Stimulated activated CD4-positive, alpha-beta T cell treated with anti-CD3 and anti-CD28 coated beads, Interleukin-12 subunit alpha, Interleukin-12 subunit beta, amount 100 ng/mL, for 48 hours (primary cell): Measurements from ENCODE around the gene CCDC9B.

Experiments
- DNase-seq, 3 donors: peaks; one replicate each; pipeline ENCODE4 v3.0.0-alpha.2; 2020; ENCODE audit warnings: low read depth in 2 of 3, low spot score in 1 of 3

CCDC9B gene

GRCh38 chr15:40331026-40331425 is 9.7 kb downstream of the CCDC9B start:
- DNase-seq = no peak

- no peak for DNase-seq
These were observed 10.3 kb downstream of the CCDC9B start for GRCh38 chr15:40330368-40330836.

- DNase-seq = no peak
These were observed 10.9 kb downstream of the CCDC9B start for GRCh38 chr15:40329804-40330203.

- no peak for DNase-seq
These were observed 12.0 kb downstream of the CCDC9B start for GRCh38 chr15:40328751-40329150.

- no peak for DNase-seq
These were observed 12.6 kb downstream of the CCDC9B start for GRCh38 chr15:40328176-40328575.

GRCh38 chr15:40327457-40327856 is 13.3 kb downstream of the CCDC9B start:
- DNase-seq = no peak

GRCh38 chr15:40325700-40326099 is 15.0 kb downstream of the CCDC9B start:
- DNase-seq = no peak

GRCh38 chr15:40325188-40325587 is 15.6 kb downstream of the CCDC9B start:
- DNase-seq = no peak

- DNase-seq = no peak
These were observed 16.5 kb downstream of the CCDC9B start for GRCh38 chr15:40323953-40324937.

- peak; percentile 66 to 79 (median 75) for DNase-seq
These were observed 17.3 kb downstream of the CCDC9B start, which contains the start of gene INAFM2 for GRCh38 chr15:40323239-40323952. TSS of gene INAFM2 (plus strand) at chr15:40323692. CDS start at chr15:40324056, 364 bp downstream.

GRCh38 chr15:40322531-40323238 is 18.1 kb downstream of the CCDC9B start:
- no peak for DNase-seq

GRCh38 chr15:40320931-40321371 is 19.8 kb downstream of the CCDC9B start:
- peak in 2 of 3 donors; percentile 28 to 53 for DNase-seq

- no peak for DNase-seq
These were observed 20.3 kb downstream of the CCDC9B start for GRCh38 chr15:40320409-40320808.

- no peak for DNase-seq
These were observed 23.2 kb downstream of the CCDC9B start for GRCh38 chr15:40317580-40317979.

- DNase-seq = no peak
These were observed 23.8 kb downstream of the CCDC9B start for GRCh38 chr15:40316931-40317330.

- no peak for DNase-seq
These were observed 25.9 kb downstream of the CCDC9B start for GRCh38 chr15:40314723-40315276.

- DNase-seq = no peak
These were observed 27.0 kb downstream of the CCDC9B start for GRCh38 chr15:40313531-40314398.

- no peak for DNase-seq
These were observed 28.2 kb downstream of the CCDC9B start for GRCh38 chr15:40312370-40313158.

GRCh38 chr15:40310993-40311392 is 29.7 kb downstream of the CCDC9B start:
- no peak for DNase-seq
